ENCODE results near the gene DHX32.

DNA sequence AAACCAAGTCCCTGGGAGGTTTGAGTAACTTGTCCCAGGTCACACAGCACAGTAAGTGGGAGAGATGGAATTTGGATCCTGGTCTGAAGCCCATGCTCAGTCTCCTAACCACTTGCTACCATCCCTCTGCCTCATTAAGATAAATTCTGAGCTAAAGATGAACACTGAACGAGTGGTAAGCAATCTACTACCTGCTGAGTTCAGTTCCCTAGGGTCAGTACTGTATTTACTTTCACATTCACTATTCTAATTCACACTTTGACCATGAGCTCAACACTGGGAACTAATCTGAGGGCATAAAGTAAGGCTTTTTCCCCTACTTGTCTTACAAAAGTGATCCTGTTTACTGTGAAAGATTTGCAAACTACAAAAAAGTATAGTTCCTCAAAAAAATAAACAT is 60.4 kb downstream of the DHX32 start:
- TF ChIP-seq, protein P1, sequence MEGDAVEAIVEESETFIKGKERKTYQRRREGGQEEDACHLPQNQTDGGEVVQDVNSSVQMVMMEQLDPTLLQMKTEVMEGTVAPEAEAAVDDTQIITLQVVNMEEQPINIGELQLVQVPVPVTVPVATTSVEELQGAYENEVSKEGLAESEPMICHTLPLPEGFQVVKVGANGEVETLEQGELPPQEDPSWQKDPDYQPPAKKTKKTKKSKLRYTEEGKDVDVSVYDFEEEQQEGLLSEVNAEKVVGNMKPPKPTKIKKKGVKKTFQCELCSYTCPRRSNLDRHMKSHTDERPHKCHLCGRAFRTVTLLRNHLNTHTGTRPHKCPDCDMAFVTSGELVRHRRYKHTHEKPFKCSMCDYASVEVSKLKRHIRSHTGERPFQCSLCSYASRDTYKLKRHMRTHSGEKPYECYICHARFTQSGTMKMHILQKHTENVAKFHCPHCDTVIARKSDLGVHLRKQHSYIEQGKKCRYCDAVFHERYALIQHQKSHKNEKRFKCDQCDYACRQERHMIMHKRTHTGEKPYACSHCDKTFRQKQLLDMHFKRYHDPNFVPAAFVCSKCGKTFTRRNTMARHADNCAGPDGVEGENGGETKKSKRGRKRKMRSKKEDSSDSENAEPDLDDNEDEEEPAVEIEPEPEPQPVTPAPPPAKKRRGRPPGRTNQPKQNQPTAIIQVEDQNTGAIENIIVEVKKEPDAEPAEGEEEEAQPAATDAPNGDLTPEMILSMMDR (IDR thresholded peaks at IDR 0.05 in 4 of 5, conservative IDR thresholded peaks at IDR 0.05 in 1 of 5): no peak
- TF ChIP-seq POLR2A (IDR thresholded peaks at IDR 0.05): no peak

Data from gastrocnemius medialis (tissue), 4 donors.